Spleen (tissue), 11 donors: Measurements from ENCODE around the gene FXYD6. TPM values are rescaled to one million over a fixed set of nuclear protein-coding genes. Genes with fewer than 3 reads are reported as not detected.

Experiments
- DNase-seq: peaks from one replicate; pipeline ENCODE4 v3.0.0-alpha.2; 2020
- H3K27ac ChIP-seq, 8 donors: fragments of 200-600 bp; sonication (generic) in 7 of 8; 1 replicate in 4 of 8; 2 replicates in 4 of 8; pipeline versions ENCODE4 v1.5.0 to v1.8.0; 2016 to 2021; ENCODE audit warnings: inconsistent platforms in 4 of 8, mild to moderate bottlenecking in 4 of 8, moderate library complexity in 1 of 8
- H3K27me3 ChIP-seq, 7 donors: fragments of 200-600 bp; sonication (generic) in 6 of 7; replicated peaks in 1 of 7; 1 replicate in 4 of 7; 2 replicates in 3 of 7; pipeline versions ENCODE4 v1.5.0 to v1.8.0; 2016 to 2021; ENCODE audit warnings: inconsistent platforms in 3 of 7, mild to moderate bottlenecking in 1 of 7
- H3K36me3 ChIP-seq, 6 donors: fragments of 200-600 bp; sonication (generic) in 5 of 6; 1 replicate in 4 of 6; 2 replicates in 2 of 6; pipeline versions ENCODE4 v1.5.0 to v1.8.0; 2016 to 2021; ENCODE audit warnings: inconsistent platforms in 2 of 6
- H3K4me1 ChIP-seq, 6 donors: fragments of 200-600 bp; sonication (generic) in 5 of 6; 1 replicate in 3 of 6; 2 replicates in 3 of 6; pipeline versions ENCODE4 v1.5.0 to v1.8.0; 2016 to 2021; ENCODE audit warnings: inconsistent platforms in 3 of 6
- H3K4me3 ChIP-seq, 8 donors: fragments of 200-600 bp; sonication (generic) in 7 of 8; 1 replicate in 4 of 8; 2 replicates in 4 of 8; pipeline versions ENCODE4 v1.5.0 to v1.8.0; 2016 to 2021; ENCODE audit warnings: inconsistent platforms in 4 of 8, mild to moderate bottlenecking in 4 of 8, moderate library complexity in 2 of 8
- H3K9me3 ChIP-seq, 8 donors: fragments of 200-600 bp; sonication (generic) in 7 of 8; 1 replicate in 4 of 8; 2 replicates in 4 of 8; pipeline versions ENCODE4 v1.5.0 to v1.8.0; 2016 to 2021; ENCODE audit warnings: inconsistent platforms in 4 of 8
- POLR2A ChIP-seq, 3 donors: fragments of 450-650 bp; IDR thresholded peaks; one replicate each; pipeline ENCODE4 v1.5.1; 2017; ENCODE audit warnings: antibody characterized with exemption in 3 of 3, mild to moderate bottlenecking in 1 of 3
- POLR2AphosphoS5 ChIP-seq, 3 donors: sonication (generic); formaldehyde crosslinking; IDR thresholded peaks; one replicate each; pipeline ENCODE4 v1.5.1; 2017; ENCODE audit warnings: antibody characterized with exemption in 3 of 3
- WGBS, 5 donors: extraction: QIAGEN DNeasy Blood & Tissue Kit in 3 of 5; methylation state at CpG; one replicate each; pipeline versions ENCODE4 v1.1.5 to v1.1.7; 2013 to 2018; 5-methylcytosine and 5-hydroxymethylcytosine counted together
- intact Hi-C: fragments of 100-400 bp; cut with DNase I; formaldehyde crosslinking; loops from one replicate; pipeline ENCODE4 v1.15.0; 2023; ENCODE audit warnings: low total_unique reads
- polyA plus RNA-seq, 3 donors: library from polyadenylated mRNA; stranded (reverse); fragments of 200-250 nt; gene quantifications; one replicate each; pipeline ENCODE4 v1.2.1, GENCODE V29; 2013
- total RNA-seq, 7 donors: library from RNA; depleted of rRNA in 3 of 7; stranded (reverse); fragments of >200 nt in 3 of 7; fragmentation: NEBNext Ultra II Directional in 4 of 7; extraction: Animal tissue kit (Norgen Biotek cat#: 25700) in 4 of 7; gene quantifications; one replicate each; pipeline versions ENCODE4 v1.1.0 to v1.2.1, GENCODE V29; 2016 to 2021
- TF ChIP-seq, protein P1 (sequence below), 11 experiments: fragments of 200-600 bp in 7 of 11; fragments of 450-650 bp in 4 of 11; sonication (generic) in 4 of 11; IDR thresholded peaks in 8 of 11; conservative IDR thresholded peaks in 3 of 11; 1 replicate in 7 of 11; 2 replicates in 4 of 11; pipeline versions ENCODE4 v1.4.0 to v1.8.0; 2016 to 2021; ENCODE audit warnings: antibody characterized with exemption in 11 of 11, inconsistent platforms in 4 of 11, mild to moderate bottlenecking in 1 of 11
- donor health status: healthy with polysubstance abuse.
- donor health status: DM: no; HTN: no; CAD: no; lungs with moderate emphysema.
- donor health status: DM: no; HTN: no; CAD: no.
- donor health status: Bipolar disorder and iron deficiency.
- donor health status: healthy.
- donor health status: DM: no; HTN: no; CAD: no.
- donor health status: DM: yes; HTN: yes; CAD: no.

Gene FXYD6
- total and polyA plus RNA-seq, 10 donors: 40.8 to 230 (median 116) TPM

DNA sequence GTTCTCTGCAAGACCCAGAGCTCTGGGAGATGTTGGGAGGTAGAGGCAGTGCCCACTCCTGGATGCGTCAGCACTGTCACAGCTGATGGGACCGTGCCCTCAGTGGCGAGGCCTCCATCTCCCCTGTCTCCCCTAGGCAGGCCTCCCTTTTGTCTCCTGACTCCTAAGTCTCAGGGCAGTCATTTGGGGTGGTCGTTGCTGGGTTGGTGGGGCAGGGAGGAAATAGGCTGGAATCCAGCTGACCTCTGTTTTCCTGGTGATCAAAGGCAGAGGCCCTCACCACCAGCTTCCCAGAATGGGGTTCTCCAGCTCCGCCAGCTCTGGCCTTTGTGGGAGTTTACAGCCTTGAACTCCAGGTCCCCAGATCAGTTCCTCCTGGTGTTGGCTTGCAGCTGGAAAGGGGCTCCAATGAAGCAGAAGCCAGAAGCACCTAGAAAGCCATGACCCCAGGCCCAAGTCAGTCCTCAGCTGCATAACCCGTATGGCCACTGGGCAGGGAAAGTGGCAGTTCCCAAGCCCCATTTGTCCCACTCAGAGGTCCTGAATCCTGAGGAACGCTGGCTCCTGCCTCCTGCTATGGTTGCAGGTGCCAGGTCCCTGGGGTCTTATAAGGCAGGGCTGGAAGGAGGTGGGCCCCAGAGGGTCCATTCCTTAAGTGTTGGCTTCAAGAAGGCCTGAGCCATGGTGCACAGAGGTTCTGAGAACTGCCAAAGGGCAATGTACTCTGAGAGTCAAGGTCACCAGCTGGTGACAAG lies 44.6 kb downstream of the FXYD6 start:
- Histone ChIP-seq H3K4me3 (no peak overlapping the region), H3K27ac (no peak overlapping the region), H3K9me3 (no peaks in the 10 kb centered on the region), H3K36me3 (peaks cover 0 to 10% (median 0%) of the 10 kb centered on the region in 6 donors), H3K4me1 (peaks cover 17 to 76% (median 40%) of the 10 kb centered on the region in 6 donors), H3K27me3 (peaks cover 0 to 8% (median 0%) of the 10 kb centered on the region in 7 donors)
- TF ChIP-seq, protein P1, sequence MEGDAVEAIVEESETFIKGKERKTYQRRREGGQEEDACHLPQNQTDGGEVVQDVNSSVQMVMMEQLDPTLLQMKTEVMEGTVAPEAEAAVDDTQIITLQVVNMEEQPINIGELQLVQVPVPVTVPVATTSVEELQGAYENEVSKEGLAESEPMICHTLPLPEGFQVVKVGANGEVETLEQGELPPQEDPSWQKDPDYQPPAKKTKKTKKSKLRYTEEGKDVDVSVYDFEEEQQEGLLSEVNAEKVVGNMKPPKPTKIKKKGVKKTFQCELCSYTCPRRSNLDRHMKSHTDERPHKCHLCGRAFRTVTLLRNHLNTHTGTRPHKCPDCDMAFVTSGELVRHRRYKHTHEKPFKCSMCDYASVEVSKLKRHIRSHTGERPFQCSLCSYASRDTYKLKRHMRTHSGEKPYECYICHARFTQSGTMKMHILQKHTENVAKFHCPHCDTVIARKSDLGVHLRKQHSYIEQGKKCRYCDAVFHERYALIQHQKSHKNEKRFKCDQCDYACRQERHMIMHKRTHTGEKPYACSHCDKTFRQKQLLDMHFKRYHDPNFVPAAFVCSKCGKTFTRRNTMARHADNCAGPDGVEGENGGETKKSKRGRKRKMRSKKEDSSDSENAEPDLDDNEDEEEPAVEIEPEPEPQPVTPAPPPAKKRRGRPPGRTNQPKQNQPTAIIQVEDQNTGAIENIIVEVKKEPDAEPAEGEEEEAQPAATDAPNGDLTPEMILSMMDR (IDR thresholded peaks at IDR 0.05 in 8 of 11, conservative IDR thresholded peaks at IDR 0.05 in 3 of 11): no peak
- no peak for TF ChIP-seq POLR2A (IDR thresholded peaks at IDR 0.05)
- TF ChIP-seq POLR2AphosphoS5 (IDR thresholded peaks at IDR 0.05): no peak
- 75 to 87% (median 85%) methylated on average over 5 to 7 of the region's 7 CpGs for WGBS, 5 donors
- DNase-seq: peak; percentile 45
- intact Hi-C loops: no loop called here

DNA sequence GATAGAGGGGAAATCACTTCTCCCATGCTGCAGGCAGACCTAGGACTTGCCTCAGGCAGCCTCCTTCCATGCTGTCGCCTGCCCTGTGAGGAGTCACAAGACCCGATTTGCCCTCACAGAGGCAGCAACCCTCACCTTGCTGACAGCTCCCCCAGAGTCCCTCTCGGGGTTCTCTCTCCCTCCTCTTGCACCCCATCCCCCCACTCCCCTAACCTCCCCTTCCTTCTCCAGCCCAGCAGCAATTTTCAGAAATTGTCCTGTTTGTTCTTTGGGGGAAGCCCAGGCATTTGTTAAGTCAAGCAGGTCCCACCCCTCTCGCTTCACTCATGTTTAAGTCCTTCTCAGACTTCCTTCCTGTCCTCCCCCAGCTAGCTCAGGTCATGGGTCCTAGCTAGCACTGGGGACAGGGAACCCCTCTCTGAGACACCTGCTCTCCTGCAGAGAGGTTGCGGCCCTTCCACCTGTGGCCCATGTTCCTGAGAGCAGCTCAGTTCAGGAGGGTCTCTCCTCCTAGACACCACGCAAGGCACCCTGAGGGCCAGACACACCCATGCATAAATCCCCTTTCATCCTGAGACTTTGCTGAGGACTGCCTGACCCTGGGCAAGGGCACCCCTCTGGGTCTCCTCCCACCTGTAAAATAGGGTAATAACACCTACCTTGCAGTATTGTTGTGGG lies 45.6 kb downstream of the FXYD6 start:
- no peaks in the 10 kb centered on the region for H3K9me3 ChIP-seq
- no peak overlapping the region for H3K4me3 ChIP-seq
- no peak for TF ChIP-seq POLR2AphosphoS5 (IDR thresholded peaks at IDR 0.05)
- no peak for TF ChIP-seq POLR2A (IDR thresholded peaks at IDR 0.05)
- TF ChIP-seq, protein P1 (IDR thresholded peaks at IDR 0.05 in 8 of 11, conservative IDR thresholded peaks at IDR 0.05 in 3 of 11): no peak
- intact Hi-C loops: no loop called here
- H3K4me1 ChIP-seq: peaks cover 17 to 70% (median 41%) of the 10 kb centered on the region in 6 donors
- peak; percentile 65 for DNase-seq
- peaks cover 0 to 9% (median 0%) of the 10 kb centered on the region in 7 donors for H3K27me3 ChIP-seq
- H3K27ac ChIP-seq: no peak overlapping the region
- 43 to 50% (median 44%) methylated on average over 6 of the region's 6 CpGs for WGBS, 5 donors
- peaks cover 0 to 6% (median 0%) of the 10 kb centered on the region in 6 donors for H3K36me3 ChIP-seq

GRCh38 chr11:117830072-117830471 lies 46.4 kb downstream of the FXYD6 start:
- no peak for TF ChIP-seq POLR2A (IDR thresholded peaks at IDR 0.05)
- TF ChIP-seq, protein P1 (IDR thresholded peaks at IDR 0.05 in 8 of 11, conservative IDR thresholded peaks at IDR 0.05 in 3 of 11): no peak
- no peak for TF ChIP-seq POLR2AphosphoS5 (IDR thresholded peaks at IDR 0.05)
- peak; percentile 68 for DNase-seq
- Histone ChIP-seq H3K9me3 (no peaks in the 10 kb centered on the region), H3K4me3 (no peak overlapping the region), H3K27me3 (peaks cover 0 to 17% (median 0%) of the 10 kb centered on the region in 7 donors), H3K4me1 (peaks cover 22 to 74% (median 49%) of the 10 kb centered on the region in 6 donors), H3K36me3 (peaks cover 0 to under 1% (median 0%) of the 10 kb centered on the region in 6 donors), H3K27ac (no peak overlapping the region)
- intact Hi-C loops: no loop called here
- 68 to 94% (median 83%) methylated on average over 14 of the region's 14 CpGs for WGBS, 5 donors

DNA sequence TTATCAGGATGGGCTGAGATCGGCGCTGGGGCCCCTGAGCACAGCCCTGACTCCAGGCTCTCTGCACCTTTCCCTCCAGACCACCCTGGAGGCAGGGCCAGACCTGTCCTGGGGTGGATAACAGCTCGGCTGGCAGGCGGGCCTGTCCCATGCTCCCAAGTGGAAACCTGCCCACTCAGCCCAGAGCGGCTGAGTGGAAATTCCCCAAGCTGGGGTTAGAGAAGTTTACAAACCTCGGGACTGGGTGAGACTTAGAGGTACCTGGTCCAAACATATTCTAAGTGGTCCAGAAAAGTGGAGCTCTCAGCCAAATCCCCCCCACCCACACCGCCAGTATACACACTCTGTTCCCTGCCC lies 47.1 kb downstream of the FXYD6 start:
- intact Hi-C loops: no loop called here
- Histone ChIP-seq H3K4me3 (no peak overlapping the region), H3K36me3 (no peaks in the 10 kb centered on the region), H3K27me3 (peaks cover 0 to 22% (median 0%) of the 10 kb centered on the region in 7 donors), H3K9me3 (no peaks in the 10 kb centered on the region), H3K4me1 (peaks cover 29 to 80% (median 56%) of the 10 kb centered on the region in 6 donors), H3K27ac (peak overlapping the region in 4 of 8 donors; percentile 39 to 51 (median 49))
- peak; percentile 58 for DNase-seq
- no peak for TF ChIP-seq POLR2A (IDR thresholded peaks at IDR 0.05)
- TF ChIP-seq POLR2AphosphoS5 (IDR thresholded peaks at IDR 0.05): no peak
- TF ChIP-seq, protein P1 (IDR thresholded peaks at IDR 0.05 in 8 of 11, conservative IDR thresholded peaks at IDR 0.05 in 3 of 11): no peak
- 17 to 94% (median 77%) methylated on average over 1 to 7 of the region's 7 CpGs for WGBS, 5 donors
